ENCODE measurements around the gene SLC22A14.

The SLC22A14 gene

DNA sequence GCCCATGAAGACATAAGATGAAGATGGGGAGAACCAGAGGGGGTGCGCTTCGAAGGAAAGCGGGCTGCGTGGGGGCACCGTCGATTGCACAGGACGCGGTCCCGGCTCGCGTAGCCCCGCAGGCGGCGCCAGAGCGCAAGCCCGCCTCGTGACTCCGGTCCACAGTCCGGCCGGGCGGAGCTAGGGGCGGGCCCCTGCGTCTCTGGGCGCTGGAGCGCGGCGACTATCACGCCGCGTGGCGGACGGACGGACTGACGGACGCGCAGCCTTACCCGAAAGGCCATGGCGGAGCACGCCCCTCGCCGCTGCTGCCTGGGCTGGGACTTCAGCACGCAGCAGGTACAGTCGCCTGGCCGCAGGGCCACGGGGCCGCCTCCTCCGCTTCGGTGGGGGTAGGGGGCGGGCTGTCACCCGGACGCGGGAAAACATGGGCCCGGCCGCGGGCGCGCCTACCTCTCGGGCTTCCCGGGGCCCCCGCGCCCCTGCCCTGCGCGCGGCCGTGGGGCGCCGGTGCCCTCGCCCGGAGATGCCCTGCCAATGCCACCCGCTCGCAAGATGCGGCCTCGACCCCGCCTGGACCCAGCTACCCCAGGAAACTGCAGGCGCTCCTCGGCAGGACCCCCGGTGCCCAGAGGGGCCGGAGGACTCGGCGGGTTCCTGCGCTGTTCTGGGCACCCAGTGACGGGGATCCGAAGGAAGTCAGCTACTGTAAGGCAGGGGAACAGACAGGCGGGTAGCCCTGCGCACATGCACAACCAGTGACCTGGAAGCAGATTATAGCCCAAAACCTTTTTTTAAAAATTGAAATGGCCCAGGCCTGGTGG is 64.7 kb downstream of the SLC22A14 start, which contains the start of gene XYLB:
TSS of gene XYLB (plus strand) at position 199 of the 824 bp plus-strand sequence. CDS start at position 283, 84 bp downstream.
- DNase-seq: peak in 1 of 2 experiments; percentile 78

DNA sequence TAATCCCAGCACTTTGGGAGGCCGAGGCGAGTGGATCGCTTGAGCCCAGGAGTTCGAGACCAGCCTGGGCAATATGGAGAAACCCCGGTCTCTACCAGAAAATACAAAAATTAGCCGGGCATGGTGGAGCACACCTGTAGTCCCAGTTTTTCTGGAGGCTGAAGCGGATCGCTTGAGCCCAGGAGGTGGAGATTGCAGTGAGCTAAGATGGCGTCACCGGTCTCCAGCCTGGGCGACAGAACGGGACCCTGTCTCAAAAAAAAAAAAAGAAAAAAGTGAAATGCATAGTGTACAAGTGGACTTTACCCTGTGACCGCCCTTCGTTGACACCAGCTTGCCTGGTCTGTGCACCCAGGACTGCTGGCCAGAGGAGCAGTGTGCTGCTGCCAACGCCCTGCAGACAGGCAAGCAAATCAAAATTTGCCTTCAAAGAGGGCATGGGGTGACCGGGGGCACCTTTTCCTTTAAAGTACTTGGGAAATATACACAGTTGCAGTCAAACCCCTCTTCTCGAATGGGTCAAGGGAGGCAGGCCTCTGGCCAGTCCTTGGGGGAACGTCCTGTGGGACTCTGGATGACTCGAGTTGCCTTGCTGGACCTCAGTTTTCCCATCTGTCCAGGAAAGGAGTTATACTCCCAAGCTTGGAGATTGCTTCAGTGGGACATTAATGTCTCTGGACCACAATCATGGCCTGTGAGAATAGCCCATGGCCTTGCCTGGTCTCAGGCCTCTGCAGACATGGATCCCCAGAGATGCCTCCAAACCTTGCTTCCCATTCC is 65.5 kb downstream of the SLC22A14 start:
- no peak for DNase-seq

DNA sequence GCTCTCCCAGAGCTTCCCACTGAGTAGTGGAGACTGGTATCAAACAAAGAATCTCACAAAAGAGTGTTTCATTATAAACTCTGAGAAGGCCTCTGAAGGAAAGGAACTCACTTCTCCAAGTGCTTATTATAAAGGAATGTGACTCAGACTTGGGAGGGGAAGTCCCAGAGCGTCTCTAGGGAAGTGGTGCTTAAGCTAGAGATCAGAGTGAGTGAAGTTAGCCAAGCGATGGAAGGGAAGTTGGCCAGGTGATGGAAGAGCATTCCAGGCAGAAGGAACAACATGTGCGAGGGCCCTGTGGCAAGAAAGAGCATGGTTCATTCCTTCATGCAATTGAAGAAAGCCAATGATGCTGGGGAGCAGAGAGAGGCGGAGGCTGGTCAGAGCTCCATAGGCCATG is 66.8 kb downstream of the SLC22A14 start:
- no peak for DNase-seq

DNA sequence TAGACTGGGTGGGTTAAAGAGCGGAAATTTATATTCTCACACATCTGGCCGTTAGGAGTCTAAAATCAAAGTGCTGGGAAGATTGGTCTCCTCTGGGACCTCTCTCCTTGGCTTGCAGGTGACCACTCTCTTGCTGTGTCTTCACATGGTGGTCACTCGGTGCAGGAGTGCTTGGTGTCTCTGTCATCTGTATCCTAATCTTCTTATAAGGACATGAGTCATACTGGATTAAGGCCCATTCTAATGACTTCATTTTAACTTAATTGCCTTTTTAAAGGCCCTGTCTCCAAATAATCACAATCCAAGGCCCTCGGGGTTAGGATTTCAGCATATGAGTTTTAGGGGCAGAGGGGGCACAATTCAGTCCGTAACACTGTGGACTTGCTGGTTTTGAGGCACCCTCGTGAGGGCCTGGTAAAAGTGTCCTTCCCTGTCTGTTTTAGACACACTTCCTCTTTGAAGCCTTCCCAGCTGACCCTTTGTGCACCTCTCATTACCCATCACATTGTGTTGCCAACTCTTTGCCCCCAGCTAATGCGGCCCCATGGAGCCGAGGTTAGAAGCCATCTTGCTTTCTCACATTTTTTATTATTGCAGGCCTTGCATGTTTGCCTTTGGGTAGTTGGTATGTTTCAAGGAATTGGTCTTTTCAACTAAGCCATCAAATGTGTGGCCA is 67.7 kb downstream of the SLC22A14 start:
- DNase-seq: no peak

DNA sequence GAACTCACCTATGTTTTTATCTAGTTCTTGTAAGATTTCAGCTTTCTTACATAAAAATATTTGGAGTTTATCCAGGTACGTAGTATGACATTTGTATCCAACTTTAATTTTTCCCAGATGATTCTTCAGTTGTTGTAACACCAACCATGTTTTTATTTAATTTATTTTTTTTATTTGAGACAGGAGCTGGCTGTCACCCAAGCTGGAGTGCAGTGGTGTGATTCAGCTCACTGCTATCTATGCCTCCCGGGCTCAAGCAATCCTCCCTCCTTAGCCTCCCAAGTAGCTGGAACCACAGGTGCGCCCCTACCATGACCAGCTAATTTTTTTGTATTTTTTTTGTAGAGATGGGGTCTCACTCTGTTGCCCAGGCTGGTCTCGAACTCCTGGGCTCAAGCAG is 71.1 kb downstream of the SLC22A14 start:
- DNase-seq: no peak

DNA sequence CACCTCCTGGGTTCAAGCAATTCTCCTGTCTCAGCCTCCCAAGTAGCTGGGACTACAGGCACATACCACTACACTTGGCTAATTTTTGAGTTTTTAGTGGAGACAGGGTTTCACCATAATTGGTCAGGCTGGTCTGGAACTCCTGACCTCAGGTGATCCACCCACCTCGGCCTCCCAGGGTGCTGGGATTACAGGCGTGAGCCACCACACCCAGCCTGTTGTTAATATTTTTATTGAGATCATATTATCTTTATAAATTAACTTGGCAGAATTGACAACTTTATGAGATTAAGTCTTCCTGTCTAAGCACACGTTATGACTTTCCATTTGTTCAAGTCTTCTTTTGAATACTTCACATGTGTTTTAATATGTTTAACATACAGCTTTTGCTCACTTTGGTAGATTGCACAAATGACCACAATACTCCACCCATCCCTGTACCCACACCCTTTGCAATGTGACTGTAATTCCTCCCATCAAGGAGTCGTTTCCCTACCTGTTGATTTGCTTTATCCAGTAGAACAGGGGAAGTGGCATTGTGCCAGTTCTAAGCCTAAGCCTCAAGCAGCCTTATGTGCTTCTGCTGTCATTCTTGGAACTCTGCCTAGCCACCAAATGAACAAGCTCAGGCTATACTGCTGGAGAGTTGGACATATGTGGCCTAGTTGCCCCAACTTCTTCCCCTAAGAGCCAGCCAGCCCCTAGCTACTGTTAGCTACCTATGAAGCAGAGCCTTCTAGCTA is 72.7 kb downstream of the SLC22A14 start:
- DNase-seq: peak in 1 of 2 experiments; percentile 77

DNA sequence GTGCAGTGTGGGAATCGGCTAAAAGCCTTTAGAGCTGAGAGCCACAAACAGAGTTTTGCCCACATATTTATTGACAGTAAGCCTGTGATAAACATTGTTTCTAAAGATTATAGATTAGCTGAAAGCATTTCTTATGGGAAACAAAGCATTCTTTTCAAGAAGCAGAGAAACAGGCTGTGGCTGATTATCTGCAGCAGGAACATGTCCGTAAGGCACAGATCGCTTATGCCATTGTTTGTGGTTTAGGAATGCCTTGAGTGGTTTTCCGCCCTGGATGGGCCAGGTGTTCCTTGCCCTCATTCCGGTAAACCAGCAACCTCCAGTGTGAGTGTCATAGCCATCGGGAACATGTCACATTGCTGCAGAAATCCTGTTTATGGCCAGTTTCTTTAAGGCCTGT is 76.9 kb downstream of the SLC22A14 start:
- no peak for DNase-seq

DNA sequence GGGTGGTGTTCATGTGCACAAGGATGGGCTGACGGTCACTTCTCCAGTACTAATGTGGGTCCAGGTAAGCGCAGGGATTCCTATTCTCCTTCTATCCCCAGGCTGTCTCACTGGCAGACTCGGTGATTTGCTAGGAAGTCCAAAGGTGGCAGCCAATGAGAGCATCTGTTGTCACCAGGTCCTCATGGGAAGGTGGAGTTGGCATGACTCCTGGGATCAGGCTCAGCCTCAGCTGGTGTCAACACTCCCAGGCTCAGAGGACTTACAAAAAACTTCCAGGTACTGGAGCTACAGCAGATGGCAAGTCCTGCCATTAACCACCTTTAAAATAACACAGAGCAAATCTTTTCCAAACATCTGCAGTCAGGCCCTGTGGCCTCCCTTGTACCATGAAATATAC is 78.3 kb downstream of the SLC22A14 start:
- DNase-seq: no peak

DNA sequence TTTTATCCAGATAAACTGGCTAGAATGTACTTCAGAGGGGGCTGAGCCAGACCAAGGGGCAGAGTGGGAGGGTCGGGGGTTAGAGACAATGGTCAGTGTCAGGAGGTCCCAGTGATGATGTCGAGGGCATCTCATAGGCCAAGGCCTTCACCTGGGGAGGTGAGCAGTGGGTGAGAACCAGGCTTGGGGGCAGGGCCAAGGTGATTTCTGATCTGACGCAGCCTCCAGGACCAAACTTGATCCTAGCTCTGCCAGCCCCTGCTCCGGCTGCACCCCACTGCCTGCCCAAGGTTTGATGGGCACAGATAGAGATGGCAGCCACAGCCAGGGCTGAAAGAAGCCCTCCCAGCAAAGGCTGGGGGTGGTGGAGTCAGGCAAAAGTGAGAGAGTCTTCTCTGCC is 79.4 kb downstream of the SLC22A14 start:
- no peak for DNase-seq

DNA sequence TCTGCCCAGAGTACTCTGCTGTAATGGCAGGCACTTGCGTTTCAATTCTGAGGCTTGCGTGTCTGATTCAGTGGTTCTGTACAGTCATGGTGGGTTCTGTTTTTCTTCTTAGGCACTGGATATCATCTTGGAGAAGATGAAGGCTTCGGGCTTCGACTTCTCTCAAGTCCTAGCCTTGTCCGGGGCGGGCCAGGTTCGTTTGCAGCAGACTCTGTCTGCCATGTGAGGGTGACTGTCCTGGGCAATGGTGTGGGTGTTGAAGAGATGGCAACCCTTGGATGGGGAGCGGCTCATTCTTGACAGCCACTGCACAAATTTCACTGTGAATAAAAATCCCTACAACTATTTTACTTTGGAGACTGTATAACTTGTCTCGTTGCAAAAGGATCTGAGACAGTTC is 80.7 kb downstream of the SLC22A14 start:
- DNase-seq: no peak

DNA sequence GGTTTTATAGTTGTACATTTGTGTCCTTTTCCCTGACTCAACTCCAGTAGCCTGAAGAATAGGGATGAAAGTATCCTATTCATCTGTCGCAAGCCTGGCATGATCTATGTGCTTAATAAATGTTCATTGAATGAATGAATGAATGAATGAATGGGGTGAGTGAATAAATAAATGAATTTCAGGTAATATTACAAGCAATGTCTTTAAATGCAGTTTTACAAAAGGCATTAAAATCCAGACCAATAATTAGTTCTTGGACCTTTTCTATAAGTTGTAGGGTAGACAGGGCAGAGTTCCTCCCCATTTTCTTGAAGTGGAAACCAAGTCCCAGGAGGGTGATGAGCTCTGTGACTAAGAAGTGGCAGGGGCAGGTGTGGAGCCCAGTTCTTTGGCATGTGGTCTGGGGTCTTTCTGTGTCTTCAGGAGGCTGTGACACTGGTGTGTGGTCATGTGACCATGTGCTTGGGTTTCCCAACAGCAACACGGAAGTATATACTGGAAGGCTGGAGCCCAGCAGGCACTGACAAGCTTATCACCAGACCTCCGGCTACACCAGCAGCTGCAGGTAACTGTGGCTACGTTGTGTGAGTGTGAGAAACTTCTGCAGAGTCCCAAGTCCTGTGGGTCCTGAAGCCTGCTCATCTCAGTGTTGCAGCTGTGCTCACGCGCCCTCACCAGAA is 82.8 kb downstream of the SLC22A14 start:
- no peak for DNase-seq

DNA sequence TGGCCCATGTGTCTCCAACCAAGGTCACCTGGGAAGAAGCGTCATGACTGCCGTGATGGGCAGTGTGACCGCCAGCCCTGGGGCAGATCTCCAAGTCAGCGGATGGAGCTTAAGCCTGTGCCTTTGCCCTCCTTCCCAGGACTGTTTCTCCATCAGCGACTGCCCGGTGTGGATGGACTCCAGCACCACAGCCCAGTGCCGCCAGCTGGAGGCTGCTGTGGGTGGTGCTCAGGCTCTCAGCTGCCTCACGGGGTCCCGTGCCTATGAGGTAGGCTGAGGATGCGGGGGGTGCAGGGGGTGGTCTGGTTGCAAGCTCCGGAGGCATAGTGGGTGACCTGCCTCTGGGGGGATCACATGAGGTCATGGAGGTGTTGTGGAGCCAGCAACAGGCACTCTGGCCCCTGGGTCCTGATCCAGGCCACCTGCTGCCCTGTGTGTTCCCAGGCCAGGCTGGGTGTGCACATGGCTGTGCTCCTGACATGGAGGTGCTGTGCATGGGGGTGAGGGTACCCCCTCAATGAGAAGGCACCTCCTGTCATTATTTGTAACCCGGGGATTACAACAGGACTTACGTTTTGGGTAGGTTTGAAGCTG is 83.5 kb downstream of the SLC22A14 start:
- no peak for DNase-seq

DNA sequence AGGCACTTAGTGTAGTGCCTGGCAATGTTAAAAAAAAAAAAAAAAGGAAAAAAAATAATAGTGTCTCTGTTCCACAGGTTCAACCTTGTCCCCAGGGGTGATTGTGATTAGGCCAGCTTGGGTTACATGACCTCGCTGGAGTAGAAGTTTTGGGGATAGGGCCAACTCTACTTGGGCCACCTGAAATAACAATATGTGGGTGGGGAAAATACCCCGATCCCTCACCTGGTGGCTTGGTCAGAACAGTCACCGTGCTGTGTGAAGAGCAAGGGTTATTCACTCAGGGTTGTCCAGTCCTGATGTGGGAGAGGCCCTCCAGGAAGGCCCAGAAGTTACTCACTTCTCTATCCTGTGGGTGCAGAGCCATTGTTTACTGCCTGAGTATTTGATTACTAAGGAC is 84.0 kb downstream of the SLC22A14 start:
- DNase-seq: no peak

DNA sequence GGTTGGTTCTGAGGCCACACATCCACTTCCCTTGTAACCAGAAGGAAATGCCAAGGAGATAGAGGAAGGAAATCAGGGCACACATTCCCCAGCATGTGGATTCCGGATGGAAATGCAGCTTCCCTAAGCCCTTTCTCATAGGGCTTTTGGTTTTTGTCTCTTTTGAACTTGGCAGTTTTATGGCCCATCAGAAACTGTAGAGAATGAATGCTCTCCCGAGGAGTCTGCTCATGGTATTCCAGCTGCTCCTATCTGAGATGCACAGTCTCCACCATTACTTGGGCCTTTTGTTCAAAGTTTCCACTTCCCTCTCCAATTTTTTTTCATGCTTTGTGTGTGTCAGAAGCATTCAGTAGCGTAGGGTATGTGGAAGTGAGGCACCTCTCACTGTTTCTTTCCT is 85.7 kb downstream of the SLC22A14 start:
- no peak for DNase-seq
